SU-DHL-6 (cell line): ENCODE results near the gene RPS6KA5.

Source experiments
- H2AFZ ChIP-seq: fragments of 200-600 bp; sonication (generic); 2 replicates; pipeline ENCODE4 v1.6.1; 2014; ENCODE audit warnings: low read depth, mild to moderate bottlenecking, moderate library complexity, mixed read lengths, antibody characterized with exemption, low read length; ENCODE audit not compliant: severe bottlenecking
- H3F3A ChIP-seq: fragments of 200-600 bp; shearing (Covaris generic); 2 replicates; pipeline ENCODE4 v1.6.0; 2016; ENCODE audit warnings: antibody characterized with exemption, mild to moderate bottlenecking; ENCODE audit not compliant: insufficient read depth
- H3K27ac ChIP-seq: fragments of 200-600 bp; sonication (generic); 2 replicates; pipeline ENCODE4 v1.5.1; 2016; ENCODE audit warnings: low read depth, mild to moderate bottlenecking, low read length, moderate library complexity, mixed read lengths
- H3K27me3 ChIP-seq: fragments of 200-600 bp; sonication (generic), shearing (Covaris generic); 2 replicates; pipeline ENCODE4 v1.6.0; 2014; ENCODE audit warnings: mild to moderate bottlenecking, low read length
- H3K36me3 ChIP-seq: fragments of 200-600 bp; sonication (generic); 2 replicates; pipeline ENCODE4 v1.6.1; 2014; ENCODE audit warnings: mild to moderate bottlenecking, low read length, mixed read lengths
- H3K4me2 ChIP-seq: fragments of 300-600, 200-600 bp; shearing (Covaris generic), sonication (generic); 2 replicates; pipeline ENCODE4 v1.6.0; 2014; ENCODE audit warnings: low read length, low read depth, mild to moderate bottlenecking; ENCODE audit not compliant: poor library complexity, severe bottlenecking
- H3K4me3 ChIP-seq: fragments of 200-600 bp; sonication (generic); 2 replicates; pipeline ENCODE4 v1.5.1; 2014; ENCODE audit warnings: antibody characterized with exemption, low read length, mild to moderate bottlenecking, mixed read lengths; ENCODE audit not compliant: insufficient read depth, poor library complexity, severe bottlenecking
- H3K79me2 ChIP-seq: fragments of 200-600 bp; sonication (generic); 2 replicates; pipeline ENCODE4 v1.6.1; 2014; ENCODE audit warnings: mild to moderate bottlenecking, low read length, moderate library complexity; ENCODE audit not compliant: insufficient read depth
- H3K9ac ChIP-seq: fragments of 200-600 bp; sonication (generic); 2 replicates; pipeline ENCODE4 v1.7.0; 2014; ENCODE audit warnings: mild to moderate bottlenecking, low read length
- H3K9me2 ChIP-seq: fragments of 200-600 bp; sonication (generic); replicated peaks from 2 replicates; pipeline ENCODE4 v1.6.1; 2014; ENCODE audit warnings: low read length; ENCODE audit not compliant: insufficient read depth
- H3K9me3 ChIP-seq: fragments of 200-600 bp; sonication (generic); 2 replicates; pipeline ENCODE4 v1.6.1; 2014; ENCODE audit warnings: low read length, mixed read lengths; ENCODE audit not compliant: insufficient read depth
- H4K20me1 ChIP-seq: fragments of 200-600 bp; sonication (generic); 2 replicates; pipeline ENCODE4 v1.6.1; 2014; ENCODE audit warnings: low read depth, mild to moderate bottlenecking, antibody characterized with exemption, low read length, moderate library complexity, mixed read lengths
- EZH2phosphoT487 ChIP-seq: fragments of 200-600 bp; sonication (generic), shearing (Covaris generic); conservative IDR thresholded peaks from 2 replicates; pipeline ENCODE4 v1.6.1; 2018; ENCODE audit warnings: mild to moderate bottlenecking, antibody characterized with exemption, low read length, moderate library complexity, mixed read lengths
- TF ChIP-seq, protein P1 (sequence below): fragments of 200-600 bp; sonication (generic); IDR thresholded peaks from one replicate; pipeline ENCODE4 v1.5.1; 2017; ENCODE audit warnings: antibody characterized with exemption, mild to moderate bottlenecking, low read length, moderate library complexity; ENCODE audit not compliant: insufficient read depth, poor library complexity, severe bottlenecking

The RPS6KA5 gene

DNA sequence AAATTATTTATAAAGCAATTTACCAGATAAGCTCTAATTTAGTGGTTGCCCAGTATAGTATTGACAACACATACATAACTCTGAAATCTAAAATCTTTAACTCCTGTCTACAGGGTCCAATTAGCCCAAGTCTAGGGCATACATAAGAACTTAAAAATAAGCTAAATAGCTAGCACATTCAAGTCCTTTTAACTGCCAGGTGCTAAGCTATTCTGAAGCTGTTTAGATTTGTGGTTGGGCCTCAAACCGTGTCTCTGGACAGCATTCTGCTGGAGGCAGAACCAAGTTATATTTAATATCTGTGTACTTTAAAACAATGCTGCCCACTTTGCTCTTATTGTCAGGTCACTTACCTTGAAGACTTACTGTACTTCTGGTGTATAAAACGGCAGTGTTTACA lies 19.0 kb downstream of the RPS6KA5 start:
- Histone ChIP-seq H3K9me2 (no peaks in the 10 kb centered on the region), H3K36me3 (no peaks in the 10 kb centered on the region), H3K9me3 (no peaks in the 10 kb centered on the region), H3K27me3 (no peaks in the 10 kb centered on the region), H3K4me3 (no peak overlapping the region), H3K27ac (no peak overlapping the region), H2AFZ (no peak overlapping the region), H3K79me2 (no peaks in the 10 kb centered on the region; the same call in 1 of the 2 replicates), H3F3A (no peaks in the 10 kb centered on the region; the same call in 1 of the 2 replicates), H3K4me2 (no peak overlapping the region), H3K9ac (no peak overlapping the region), H4K20me1 (no peaks in the 10 kb centered on the region)
- TF ChIP-seq, protein P1, sequence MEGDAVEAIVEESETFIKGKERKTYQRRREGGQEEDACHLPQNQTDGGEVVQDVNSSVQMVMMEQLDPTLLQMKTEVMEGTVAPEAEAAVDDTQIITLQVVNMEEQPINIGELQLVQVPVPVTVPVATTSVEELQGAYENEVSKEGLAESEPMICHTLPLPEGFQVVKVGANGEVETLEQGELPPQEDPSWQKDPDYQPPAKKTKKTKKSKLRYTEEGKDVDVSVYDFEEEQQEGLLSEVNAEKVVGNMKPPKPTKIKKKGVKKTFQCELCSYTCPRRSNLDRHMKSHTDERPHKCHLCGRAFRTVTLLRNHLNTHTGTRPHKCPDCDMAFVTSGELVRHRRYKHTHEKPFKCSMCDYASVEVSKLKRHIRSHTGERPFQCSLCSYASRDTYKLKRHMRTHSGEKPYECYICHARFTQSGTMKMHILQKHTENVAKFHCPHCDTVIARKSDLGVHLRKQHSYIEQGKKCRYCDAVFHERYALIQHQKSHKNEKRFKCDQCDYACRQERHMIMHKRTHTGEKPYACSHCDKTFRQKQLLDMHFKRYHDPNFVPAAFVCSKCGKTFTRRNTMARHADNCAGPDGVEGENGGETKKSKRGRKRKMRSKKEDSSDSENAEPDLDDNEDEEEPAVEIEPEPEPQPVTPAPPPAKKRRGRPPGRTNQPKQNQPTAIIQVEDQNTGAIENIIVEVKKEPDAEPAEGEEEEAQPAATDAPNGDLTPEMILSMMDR, result no peak
- no peak for TF ChIP-seq EZH2phosphoT487

DNA sequence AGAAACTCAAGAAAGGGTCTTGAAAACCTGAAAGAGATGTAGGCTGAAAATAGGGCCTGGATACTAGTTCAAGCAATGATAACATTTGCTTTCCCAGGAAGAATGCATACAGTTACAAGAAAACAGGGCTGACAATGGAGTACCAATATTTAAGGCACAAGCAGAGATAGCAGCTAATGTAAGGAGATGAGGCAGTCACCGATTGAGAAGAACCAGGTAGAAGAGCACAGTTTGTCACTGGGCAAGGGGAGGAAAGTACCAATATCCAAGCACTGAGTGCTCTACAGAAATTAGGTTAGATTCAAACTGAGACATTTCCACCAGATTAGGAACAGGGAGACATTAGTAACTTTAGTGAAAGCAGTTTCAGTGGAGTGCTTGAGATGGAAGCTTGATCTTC lies 19.9 kb downstream of the RPS6KA5 start:
- Histone ChIP-seq H3K27ac (no peak overlapping the region), H3K27me3 (no peaks in the 10 kb centered on the region), H3K9me3 (no peaks in the 10 kb centered on the region), H3K4me3 (no peak overlapping the region), H3K9me2 (no peaks in the 10 kb centered on the region), H3F3A (no peaks in the 10 kb centered on the region; the same call in 1 of the 2 replicates), H2AFZ (no peak overlapping the region), H3K9ac (no peak overlapping the region), H4K20me1 (no peaks in the 10 kb centered on the region), H3K79me2 (no peaks in the 10 kb centered on the region; the same call in 1 of the 2 replicates), H3K4me2 (no peak overlapping the region), H3K36me3 (no peaks in the 10 kb centered on the region)
- no peak for TF ChIP-seq EZH2phosphoT487

DNA sequence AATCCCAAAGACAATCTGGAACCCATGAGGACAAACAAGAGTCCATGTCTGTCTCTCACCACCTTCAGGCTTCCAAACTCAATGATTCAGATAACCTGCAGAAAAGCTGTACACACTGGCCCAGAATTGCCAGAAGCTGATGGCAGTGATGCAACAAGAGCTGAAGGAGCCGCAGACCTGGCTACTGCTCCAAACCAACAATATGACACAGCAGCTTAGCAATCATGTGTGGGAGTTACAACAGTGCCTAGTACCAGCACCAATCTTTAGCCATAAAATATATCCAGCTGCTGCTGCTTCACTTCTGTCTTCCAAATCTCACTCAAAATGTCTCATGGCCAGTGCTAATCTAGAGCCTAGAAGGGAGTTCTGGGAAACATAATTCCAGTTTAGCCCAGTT lies 22.0 kb downstream of the RPS6KA5 start:
- H3K4me2 ChIP-seq, result no peak overlapping the region
- no peaks in the 10 kb centered on the region for H3K9me3 ChIP-seq
- no peak overlapping the region for H2AFZ ChIP-seq
- H3K79me2 ChIP-seq, result no peaks in the 10 kb centered on the region
- no peak for TF ChIP-seq EZH2phosphoT487
- TF ChIP-seq, protein P1, result no peak
- H4K20me1 ChIP-seq, result no peaks in the 10 kb centered on the region
- no peak overlapping the region for H3K4me3 ChIP-seq
- no peak overlapping the region for H3K27ac ChIP-seq
- no peaks in the 10 kb centered on the region for H3K9me2 ChIP-seq
- H3F3A ChIP-seq, result no peaks in the 10 kb centered on the region; the same call in 1 of the 2 replicates
- no peaks in the 10 kb centered on the region for H3K27me3 ChIP-seq
- H3K9ac ChIP-seq, result no peak overlapping the region
- no peaks in the 10 kb centered on the region for H3K36me3 ChIP-seq

DNA sequence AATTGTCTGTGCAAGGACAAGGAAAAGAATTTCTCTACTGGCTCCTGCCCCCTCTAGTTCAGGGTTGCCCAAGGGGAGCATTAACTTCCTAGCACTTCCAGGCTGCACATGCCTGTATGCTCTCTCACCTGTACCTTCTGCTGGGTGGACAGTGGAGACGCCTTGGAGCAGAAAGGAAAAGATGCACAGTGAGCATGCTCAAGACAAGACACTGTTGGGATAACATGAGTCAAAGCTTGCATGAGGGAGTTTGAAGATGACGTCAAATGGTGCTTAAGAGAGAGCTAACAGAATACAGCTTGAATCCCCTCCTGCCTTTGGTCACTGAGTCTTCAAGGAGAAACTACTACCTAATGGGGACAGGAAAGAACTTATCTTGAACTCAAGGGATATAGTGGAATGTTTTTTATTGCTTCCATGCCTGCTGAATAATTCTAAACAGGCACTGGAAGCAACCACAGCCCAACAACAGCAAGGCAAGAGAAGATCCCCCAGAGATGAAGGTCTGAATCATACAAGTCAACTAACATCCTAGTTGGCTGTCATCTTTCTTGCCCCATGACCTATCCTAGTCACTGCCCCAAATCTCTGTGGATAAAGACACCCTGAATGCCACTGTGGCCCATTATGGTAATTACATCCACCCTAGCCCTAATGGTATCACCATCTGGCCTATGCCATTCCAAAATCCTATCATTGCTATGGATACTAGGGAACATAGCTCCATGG lies 23.5 kb downstream of the RPS6KA5 start:
- H4K20me1 ChIP-seq, result no peaks in the 10 kb centered on the region
- no peak overlapping the region for H2AFZ ChIP-seq
- H3K4me2 ChIP-seq, result no peak overlapping the region
- no peaks in the 10 kb centered on the region for H3K9me2 ChIP-seq
- H3K9ac ChIP-seq, result no peak overlapping the region
- no peaks in the 10 kb centered on the region for H3K36me3 ChIP-seq
- H3K9me3 ChIP-seq, result no peaks in the 10 kb centered on the region
- no peaks in the 10 kb centered on the region for H3K27me3 ChIP-seq
- H3F3A ChIP-seq, result no peaks in the 10 kb centered on the region; the same call in 1 of the 2 replicates
- no peaks in the 10 kb centered on the region for H3K79me2 ChIP-seq
- no peak for TF ChIP-seq EZH2phosphoT487
- TF ChIP-seq, protein P1, result no peak
- H3K27ac ChIP-seq, result no peak overlapping the region
- no peak overlapping the region for H3K4me3 ChIP-seq
